Measurements from ENCODE around the gene P2RY10.

DNA sequence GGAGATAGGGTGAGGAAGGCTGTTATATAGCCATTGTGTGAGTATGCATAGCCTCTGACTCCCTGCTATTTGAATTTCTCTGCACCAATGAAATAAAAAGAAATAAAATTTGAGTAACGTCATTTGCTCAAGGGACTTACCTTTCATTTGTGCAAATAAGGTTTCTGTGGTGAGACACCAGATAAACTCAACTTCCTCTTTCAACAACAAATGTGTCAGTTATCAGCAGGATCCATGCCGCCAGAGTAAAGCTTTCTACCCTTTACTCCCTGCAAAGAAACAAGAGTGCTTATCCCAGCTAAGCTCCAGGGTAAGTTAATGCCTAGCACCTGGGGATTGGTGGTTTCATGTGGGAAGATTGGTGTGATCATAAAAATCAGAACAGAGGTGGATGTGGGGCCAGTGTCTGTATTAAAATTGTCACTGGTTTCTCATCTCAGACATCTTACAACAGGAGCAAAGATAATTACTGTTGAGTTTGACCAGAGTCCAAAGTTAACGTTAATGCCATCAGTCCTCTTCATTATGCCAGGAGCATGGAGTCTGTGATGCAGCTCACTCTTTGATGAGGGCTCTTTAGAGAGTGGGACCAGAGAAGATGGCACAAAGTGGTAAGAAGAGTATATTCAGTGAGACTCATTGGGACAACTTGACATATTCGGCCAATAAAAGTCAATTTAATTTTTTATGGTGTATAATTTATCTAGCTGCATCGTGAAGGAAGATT lies at the start of gene P2RY10:
- TF ChIP-seq YY1 (IDR thresholded peaks at IDR 0.05; ENCODE audit: low read depth) (no peak), TEAD4 (IDR thresholded peaks at IDR 0.05) (no peak), EP300 (IDR thresholded peaks at IDR 0.05; ENCODE audit: borderline replicate concordance) (no peak), RAD21 (IDR thresholded peaks at IDR 0.05; ENCODE audit: low read depth) (no peak), CREB1 (IDR thresholded peaks at IDR 0.05; ENCODE audit: low read depth) (no peak), NFIC (IDR thresholded peaks at IDR 0.05) (no peak), FOXM1 (IDR thresholded peaks at IDR 0.05; ENCODE audit: borderline replicate concordance, low read depth) (no peak), ZBTB7A (IDR thresholded peaks at IDR 0.05; ENCODE audit: low read depth) (no peak), TAF1 (IDR thresholded peaks at IDR 0.05; ENCODE audit: low read depth) (no peak)
- TF ChIP-seq, protein P1, sequence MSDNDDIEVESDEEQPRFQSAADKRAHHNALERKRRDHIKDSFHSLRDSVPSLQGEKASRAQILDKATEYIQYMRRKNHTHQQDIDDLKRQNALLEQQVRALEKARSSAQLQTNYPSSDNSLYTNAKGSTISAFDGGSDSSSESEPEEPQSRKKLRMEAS (IDR thresholded peaks at IDR 0.05), result no peak
- TF ChIP-seq, protein P2, sequence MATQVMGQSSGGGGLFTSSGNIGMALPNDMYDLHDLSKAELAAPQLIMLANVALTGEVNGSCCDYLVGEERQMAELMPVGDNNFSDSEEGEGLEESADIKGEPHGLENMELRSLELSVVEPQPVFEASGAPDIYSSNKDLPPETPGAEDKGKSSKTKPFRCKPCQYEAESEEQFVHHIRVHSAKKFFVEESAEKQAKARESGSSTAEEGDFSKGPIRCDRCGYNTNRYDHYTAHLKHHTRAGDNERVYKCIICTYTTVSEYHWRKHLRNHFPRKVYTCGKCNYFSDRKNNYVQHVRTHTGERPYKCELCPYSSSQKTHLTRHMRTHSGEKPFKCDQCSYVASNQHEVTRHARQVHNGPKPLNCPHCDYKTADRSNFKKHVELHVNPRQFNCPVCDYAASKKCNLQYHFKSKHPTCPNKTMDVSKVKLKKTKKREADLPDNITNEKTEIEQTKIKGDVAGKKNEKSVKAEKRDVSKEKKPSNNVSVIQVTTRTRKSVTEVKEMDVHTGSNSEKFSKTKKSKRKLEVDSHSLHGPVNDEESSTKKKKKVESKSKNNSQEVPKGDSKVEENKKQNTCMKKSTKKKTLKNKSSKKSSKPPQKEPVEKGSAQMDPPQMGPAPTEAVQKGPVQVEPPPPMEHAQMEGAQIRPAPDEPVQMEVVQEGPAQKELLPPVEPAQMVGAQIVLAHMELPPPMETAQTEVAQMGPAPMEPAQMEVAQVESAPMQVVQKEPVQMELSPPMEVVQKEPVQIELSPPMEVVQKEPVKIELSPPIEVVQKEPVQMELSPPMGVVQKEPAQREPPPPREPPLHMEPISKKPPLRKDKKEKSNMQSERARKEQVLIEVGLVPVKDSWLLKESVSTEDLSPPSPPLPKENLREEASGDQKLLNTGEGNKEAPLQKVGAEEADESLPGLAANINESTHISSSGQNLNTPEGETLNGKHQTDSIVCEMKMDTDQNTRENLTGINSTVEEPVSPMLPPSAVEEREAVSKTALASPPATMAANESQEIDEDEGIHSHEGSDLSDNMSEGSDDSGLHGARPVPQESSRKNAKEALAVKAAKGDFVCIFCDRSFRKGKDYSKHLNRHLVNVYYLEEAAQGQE (IDR thresholded peaks at IDR 0.05; ENCODE audit: low read depth), result no peak
- TF ChIP-seq, protein P3, sequence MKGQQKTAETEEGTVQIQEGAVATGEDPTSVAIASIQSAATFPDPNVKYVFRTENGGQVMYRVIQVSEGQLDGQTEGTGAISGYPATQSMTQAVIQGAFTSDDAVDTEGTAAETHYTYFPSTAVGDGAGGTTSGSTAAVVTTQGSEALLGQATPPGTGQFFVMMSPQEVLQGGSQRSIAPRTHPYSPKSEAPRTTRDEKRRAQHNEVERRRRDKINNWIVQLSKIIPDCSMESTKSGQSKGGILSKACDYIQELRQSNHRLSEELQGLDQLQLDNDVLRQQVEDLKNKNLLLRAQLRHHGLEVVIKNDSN (IDR thresholded peaks at IDR 0.05), result no peak

Measured in Ishikawa (cell line).